GM21528 (cell line): ENCODE results near the gene TAB2.
A peak's percentile ranks its signal among the peaks of the same experiment; 100 is the strongest.

Experiments
- ATAC-seq: cut with Tn5 transposase; IDR thresholded peaks from one replicate; pipeline ENCODE4 v1.9.1; 2021; ENCODE audit warnings: mild to moderate bottlenecking, moderate library complexity; ENCODE audit not compliant: unreplicated experiment, low FRiP score

Gene TAB2

GRCh38 chr6:149365197-149365596 is 47.7 kb downstream of the TAB2 start:
- ATAC-seq = no peak

GRCh38 chr6:149366267-149366921 is 48.9 kb downstream of the TAB2 start:
- ATAC-seq = no peak

- ATAC-seq = peak; percentile 59
These were observed 50.6 kb downstream of the TAB2 start for GRCh38 chr6:149368065-149368464.

- no peak for ATAC-seq
These were observed 53.6 kb downstream of the TAB2 start for GRCh38 chr6:149371154-149371553.

GRCh38 chr6:149372062-149372461 is 54.5 kb downstream of the TAB2 start:
- no peak for ATAC-seq

- ATAC-seq = no peak
These were observed 56.0 kb downstream of the TAB2 start for GRCh38 chr6:149373511-149373910.

GRCh38 chr6:149379977-149380376 is 62.5 kb downstream of the TAB2 start:
- ATAC-seq = no peak

GRCh38 chr6:149380523-149380922 is 63.0 kb downstream of the TAB2 start:
- no peak for ATAC-seq

GRCh38 chr6:149383371-149383770 is 65.9 kb downstream of the TAB2 start:
- no peak for ATAC-seq

GRCh38 chr6:149384464-149384863 is 67.0 kb downstream of the TAB2 start:
- no peak for ATAC-seq

- no peak for ATAC-seq
These were observed 68.6 kb downstream of the TAB2 start for GRCh38 chr6:149385998-149386646.

- ATAC-seq = no peak
These were observed 70.4 kb downstream of the TAB2 start for GRCh38 chr6:149387779-149388512.

GRCh38 chr6:149389509-149390297 is 72.2 kb downstream of the TAB2 start:
- no peak for ATAC-seq

GRCh38 chr6:149392093-149392492 is 74.6 kb downstream of the TAB2 start:
- ATAC-seq = no peak

- ATAC-seq = no peak
These were observed 75.0 kb downstream of the TAB2 start for GRCh38 chr6:149392535-149392934.

GRCh38 chr6:149393002-149393679 is 75.6 kb downstream of the TAB2 start:
- ATAC-seq = no peak

- ATAC-seq = no peak
These were observed 77.7 kb downstream of the TAB2 start for GRCh38 chr6:149395185-149395584.

- no peak for ATAC-seq
These were observed 79.9 kb downstream of the TAB2 start for GRCh38 chr6:149397384-149397783.

- ATAC-seq = no peak
These were observed 82.5 kb downstream of the TAB2 start, which contains the start of gene SUMO4 for GRCh38 chr6:149400050-149400449. Gene SUMO4, plus strand, starts transcription at chr6:149400262. Its CDS starts 130 bp downstream, at chr6:149400392.

- no peak for ATAC-seq
These were observed 86.0 kb downstream of the TAB2 start for GRCh38 chr6:149403534-149403933.
